ENCODE results near the gene B4GAT1.

GRCh38 chr11:66333896-66334604, 13.4 kb downstream of the B4GAT1 start:
- TF ChIP-seq CTCF (IDR thresholded peaks at IDR 0.05) (no peak), EP300 (IDR thresholded peaks at IDR 0.05; ENCODE audit: borderline replicate concordance in 1 of 2, low read depth in 1 of 2, low read length in 1 of 2) (no peak), TEAD4 (IDR thresholded peaks at IDR 0.05; ENCODE audit: borderline replicate concordance, insufficient read depth) (no peak), EZH2phosphoT487 (IDR thresholded peaks at IDR 0.05; ENCODE audit: borderline replicate concordance, low read depth) (no peak), ZBTB33 (IDR thresholded peaks at IDR 0.05; ENCODE audit: borderline replicate concordance, low read depth) (no peak), ELF1 (IDR thresholded peaks at IDR 0.05) (no peak), NRF1 (IDR thresholded peaks at IDR 0.05; ENCODE audit: low read depth, low read length) (no peak), TAF1 (IDR thresholded peaks at IDR 0.05; ENCODE audit: borderline replicate concordance, low read depth, low read length) (no peak), MAX (IDR thresholded peaks at IDR 0.05; ENCODE audit: low read depth) (no peak), USF2 (IDR thresholded peaks at IDR 0.05; ENCODE audit: borderline replicate concordance, low read depth, low read length) (no peak), YY1 (IDR thresholded peaks at IDR 0.05; ENCODE audit: low read depth) (no peak), FOXM1 (IDR thresholded peaks at IDR 0.05; ENCODE audit: low read depth) (no peak), FOSL2 (IDR thresholded peaks at IDR 0.05; ENCODE audit: borderline replicate concordance, low read depth) (no peak), POLR2AphosphoS5 (IDR thresholded peaks at IDR 0.05; ENCODE audit: low read depth, low read length) (no peak)

All from SK-N-SH (cell line).